ENCODE data around the gene COX7A2.
A peak's percentile ranks its signal among the peaks of the same experiment; 100 is the strongest.

Gene COX7A2

GRCh38 chr6:75199889-75200288 is 43.7 kb downstream of the COX7A2 start:
- DNase-seq (ENCODE audit: low read depth) = no peak

- DNase-seq (ENCODE audit: low read depth) = peak; percentile 78
Observed at GRCh38 chr6:75196081-75196687, 47.4 kb downstream of the COX7A2 start.

- no peak for DNase-seq (ENCODE audit: low read depth)
Observed at GRCh38 chr6:75188221-75188925, 55.2 kb downstream of the COX7A2 start.

All from GM04503 (cell line).